SK-N-SH (cell line): ENCODE measurements around the gene VAPB. TPM values are rescaled to one million over a fixed set of nuclear protein-coding genes. Genes with fewer than 3 reads are reported as not detected.

Source experiments
- CTCF ChIA-PET: fragments of 300-600, 350-600 bp; formaldehyde crosslinking; extraction: SDS; loops from one replicate; lab custom pipeline; 2021; lab: Yijun Ruan, JAX
- POLR2A ChIA-PET: fragments of 350-600 bp; sonication (Branson Sonifier 250); formaldehyde crosslinking; extraction: SDS; loops from one replicate; lab custom pipeline; 2020; ENCODE audit warnings: antibody characterized with exemption, inconsistent platforms; lab: Yijun Ruan, JAX
- DNase-seq: peaks from one replicate; pipeline ENCODE4 v3.0.0; 2012
- H2AFZ ChIP-seq: fragments of 200-600 bp; sonication (generic); 2 replicates; pipeline ENCODE4 v1.8.1; 2016; ENCODE audit warnings: antibody characterized with exemption, mild to moderate bottlenecking, low read depth
- H3F3A ChIP-seq: fragments of 200-600 bp; sonication (generic); replicated peaks from 2 replicates; pipeline ENCODE3; 2016; ENCODE audit warnings: antibody characterized with exemption, mild to moderate bottlenecking; ENCODE audit not compliant: insufficient read depth
- H3K27ac ChIP-seq, 2 experiments: fragments of 200-500 bp in 1 of 2; fragments of 200-600 bp in 1 of 2; sonication (Bioruptor generic) in 1 of 2; sonication (generic), shearing (Covaris generic) in 1 of 2; 2 replicates each; pipeline versions ENCODE4 v1.5.1 to v1.6.1; 2014 to 2016; ENCODE audit warnings: low read depth in 2 of 2, inconsistent platforms in 1 of 2, low read length in 1 of 2, mild to moderate bottlenecking in 1 of 2, mixed read lengths in 1 of 2
- H3K27me3 ChIP-seq: fragments of 200-600 bp; sonication (generic), shearing (Covaris generic); 2 replicates; pipeline ENCODE4 v1.6.1; 2016; ENCODE audit warnings: mixed run types; ENCODE audit not compliant: insufficient read depth
- H3K36me3 ChIP-seq, 2 experiments: fragments of 200-500 bp in 1 of 2; fragments of 200-600 bp in 1 of 2; sonication (Bioruptor generic) in 1 of 2; sonication (generic) in 1 of 2; replicated peaks in 1 of 2; 2 replicates each; pipeline versions ENCODE3 to v1.5.1; 2014 to 2016; ENCODE audit warnings: low read length in 1 of 2, mild to moderate bottlenecking in 1 of 2; ENCODE audit not compliant: insufficient read depth in 2 of 2, control insufficient read depth in 1 of 2
- H3K4me1 ChIP-seq, 2 experiments: fragments of 200-500 bp in 1 of 2; fragments of 200-600 bp in 1 of 2; sonication (Bioruptor generic) in 1 of 2; sonication (generic), shearing (Covaris generic) in 1 of 2; 2 replicates each; pipeline versions ENCODE4 v1.5.1 to v1.6.1; 2014 to 2016; ENCODE audit warnings: low read depth in 1 of 2, low read length in 1 of 2, mixed run types in 1 of 2; ENCODE audit not compliant: insufficient read depth in 2 of 2, control insufficient read depth in 1 of 2
- H3K4me2 ChIP-seq: fragments of 200-600 bp; sonication (generic), shearing (Covaris generic); 2 replicates; pipeline ENCODE4 v1.6.1; 2017; ENCODE audit warnings: mixed run types
- H3K4me3 ChIP-seq, 2 experiments: fragments of 200-500 bp in 1 of 2; fragments of 200-600 bp in 1 of 2; sonication (Bioruptor generic) in 1 of 2; sonication (generic), shearing (Covaris generic) in 1 of 2; 2 replicates each; pipeline versions ENCODE4 v1.5.1 to v1.8.1; 2014 to 2016; ENCODE audit warnings: low read depth in 2 of 2, inconsistent platforms in 1 of 2, low read length in 1 of 2, mild to moderate bottlenecking in 1 of 2, mixed read lengths in 1 of 2, moderate library complexity in 1 of 2
- H3K79me2 ChIP-seq: fragments of 200-600 bp; sonication (generic); 2 replicates; pipeline ENCODE4 v1.8.1; 2017; ENCODE audit warnings: mild to moderate bottlenecking; ENCODE audit not compliant: insufficient read depth
- H3K9ac ChIP-seq: fragments of 200-600 bp; sonication (generic); 2 replicates; pipeline ENCODE4 v1.6.1; 2017; ENCODE audit warnings: mixed run types
- H3K9me2 ChIP-seq: fragments of 200-600 bp; sonication (generic); 2 replicates; pipeline ENCODE4 v1.6.1; 2017; ENCODE audit warnings: mixed run types
- H3K9me3 ChIP-seq: fragments of 200-600 bp; sonication (generic); 2 replicates; pipeline ENCODE4 v1.6.1; 2017; ENCODE audit warnings: mixed run types, mild to moderate bottlenecking, moderate library complexity
- H4K20me1 ChIP-seq: fragments of 200-600 bp; sonication (generic); 2 replicates; pipeline ENCODE4 v1.6.1; 2017; ENCODE audit warnings: mild to moderate bottlenecking, mixed run types; ENCODE audit not compliant: insufficient read depth
- EP300 ChIP-seq, 2 experiments: IDR thresholded peaks; 2 replicates each; pipeline versions ENCODE4 v1.4.0 to v1.6.1; 2012; ENCODE audit warnings: borderline replicate concordance in 1 of 2, low read depth in 1 of 2, low read length in 1 of 2
- EZH2phosphoT487 ChIP-seq: fragments of 200-600 bp; sonication (generic); IDR thresholded peaks from 2 replicates; pipeline ENCODE4 v1.6.1; 2017; ENCODE audit warnings: low read depth, mixed run types, mild to moderate bottlenecking, antibody characterized with exemption, moderate library complexity, borderline replicate concordance
- FOSL2 ChIP-seq: IDR thresholded peaks from 2 replicates; pipeline ENCODE4 v1.4.0; 2012; ENCODE audit warnings: low read depth, mild to moderate bottlenecking, moderate library complexity, borderline replicate concordance
- FOXM1 ChIP-seq: IDR thresholded peaks from 2 replicates; pipeline ENCODE4 v1.4.0; 2012; ENCODE audit warnings: low read depth, mild to moderate bottlenecking
- GABPA ChIP-seq: IDR thresholded peaks from 2 replicates; pipeline ENCODE4 v1.4.0; 2012; ENCODE audit warnings: low read depth, mild to moderate bottlenecking
- MXI1 ChIP-seq: IDR thresholded peaks from 2 replicates; pipeline ENCODE4 v1.6.1; 2012; ENCODE audit warnings: mild to moderate bottlenecking, low read depth, low read length, improper control_type of control experiment
- NRF1 ChIP-seq: IDR thresholded peaks from 2 replicates; pipeline ENCODE4 v1.6.1; 2012; ENCODE audit warnings: low read depth, mild to moderate bottlenecking, low read length
- SIN3A ChIP-seq: IDR thresholded peaks from 2 replicates; pipeline ENCODE4 v1.6.1; 2012; ENCODE audit warnings: low read depth, mild to moderate bottlenecking, low read length, moderate library complexity, borderline replicate concordance
- TCF12 ChIP-seq: IDR thresholded peaks from 2 replicates; pipeline ENCODE4 v1.4.0; 2012
- TEAD4 ChIP-seq: IDR thresholded peaks from 2 replicates; pipeline ENCODE4 v1.4.0; 2012; ENCODE audit warnings: mild to moderate bottlenecking, borderline replicate concordance; ENCODE audit not compliant: insufficient read depth
- YY1 ChIP-seq: IDR thresholded peaks from 2 replicates; pipeline ENCODE4 v1.4.0; 2012; ENCODE audit warnings: low read depth, mild to moderate bottlenecking
- WGBS: methylation state at CpG from one replicate; pipeline ENCODE4 v1.1.6; 2017; ENCODE audit warnings: low lambda C conversion rate; 5-methylcytosine and 5-hydroxymethylcytosine counted together
- polyA plus RNA-seq, 3 experiments: library from polyadenylated mRNA; depleted of rRNA; stranded (reverse); fragments of >200 nt; gene quantifications; 2 replicates each; pipeline ENCODE4 v1.2.3, GENCODE V29; 2012
- TF ChIP-seq, protein P1 (sequence below): fragments of 150-350 bp; IDR thresholded peaks from 2 replicates; pipeline ENCODE4 v1.6.1; 2016; ENCODE audit warnings: mild to moderate bottlenecking, low read depth, low read length
- TF ChIP-seq, protein P2 (sequence below): fragments of 150-350 bp; IDR thresholded peaks from 2 replicates; pipeline ENCODE4 v1.6.1; 2017; ENCODE audit warnings: antibody characterized with exemption, low read length, low read depth, borderline replicate concordance
- TF ChIP-seq, protein P3 (sequence below): IDR thresholded peaks from 2 replicates; pipeline ENCODE4 v1.4.0; 2012; ENCODE audit warnings: low read depth
- TF ChIP-seq, protein P4 (sequence below): IDR thresholded peaks from 2 replicates; pipeline ENCODE4 v1.4.0; 2012; ENCODE audit warnings: low read depth, borderline replicate concordance
- TF ChIP-seq, protein P5 (sequence below): fragments of 200-600 bp; sonication (generic); IDR thresholded peaks from 2 replicates; pipeline ENCODE4 v1.6.1; 2017; ENCODE audit warnings: antibody characterized with exemption, mild to moderate bottlenecking, moderate library complexity

Gene VAPB
- polyA plus RNA-seq, 1 of the 3 experiments (the other 2 are of a cell fraction), result 16.9 TPM

DNA sequence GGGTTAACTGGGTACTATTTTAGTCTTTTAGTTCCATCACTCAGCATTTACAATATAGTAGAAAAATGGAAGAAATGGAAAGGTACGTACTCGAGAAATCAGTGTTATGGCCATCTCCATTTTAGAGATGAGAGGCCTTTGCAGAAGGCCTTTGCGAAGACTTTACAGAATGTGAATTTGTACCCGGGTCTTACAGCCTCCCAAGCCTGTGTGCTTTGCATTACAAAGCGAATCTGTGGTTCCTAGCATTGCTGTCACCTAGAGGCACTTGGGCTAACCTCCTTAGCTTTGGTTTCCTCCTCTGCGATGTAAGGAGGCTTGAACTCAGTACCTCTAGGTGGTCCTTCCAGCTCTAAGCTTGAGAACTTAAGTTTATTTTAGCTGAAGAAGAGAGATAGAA lies 10.9 kb downstream of the VAPB start:
- Histone ChIP-seq H4K20me1 (peaks cover 80% of the 10 kb centered on the region), H3K79me2 (peaks cover 99% of the 10 kb centered on the region), H3K9me2 (no peaks in the 10 kb centered on the region), H2AFZ (no peak overlapping the region), H3F3A (no peaks in the 10 kb centered on the region), H3K9ac (no peak overlapping the region), H3K9me3 (no peaks in the 10 kb centered on the region), H3K36me3 (peaks cover 0 to 15% of the 10 kb centered on the region in 2 experiments), H3K27ac (no peak overlapping the region), H3K4me2 (no peak overlapping the region), H3K27me3 (no peaks in the 10 kb centered on the region), H3K4me3 (no peak overlapping the region), H3K4me1 (no peaks in the 10 kb centered on the region; a peak in 1 of 4 replicates)
- TF ChIP-seq, protein P1, sequence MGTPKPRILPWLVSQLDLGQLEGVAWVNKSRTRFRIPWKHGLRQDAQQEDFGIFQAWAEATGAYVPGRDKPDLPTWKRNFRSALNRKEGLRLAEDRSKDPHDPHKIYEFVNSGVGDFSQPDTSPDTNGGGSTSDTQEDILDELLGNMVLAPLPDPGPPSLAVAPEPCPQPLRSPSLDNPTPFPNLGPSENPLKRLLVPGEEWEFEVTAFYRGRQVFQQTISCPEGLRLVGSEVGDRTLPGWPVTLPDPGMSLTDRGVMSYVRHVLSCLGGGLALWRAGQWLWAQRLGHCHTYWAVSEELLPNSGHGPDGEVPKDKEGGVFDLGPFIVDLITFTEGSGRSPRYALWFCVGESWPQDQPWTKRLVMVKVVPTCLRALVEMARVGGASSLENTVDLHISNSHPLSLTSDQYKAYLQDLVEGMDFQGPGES, result no peak
- TF ChIP-seq SIN3A (no peak), YY1 (no peak), EZH2phosphoT487 (no peak), FOSL2 (no peak), MXI1 (no peak), TCF12 (no peak), GABPA (no peak), NRF1 (no peak), EP300 (IDR thresholded peaks at IDR 0.05; ENCODE audit: borderline replicate concordance in 1 of 2, low read depth in 1 of 2, low read length in 1 of 2) (no peak), TEAD4 (no peak), FOXM1 (no peak)
- TF ChIP-seq, protein P2, sequence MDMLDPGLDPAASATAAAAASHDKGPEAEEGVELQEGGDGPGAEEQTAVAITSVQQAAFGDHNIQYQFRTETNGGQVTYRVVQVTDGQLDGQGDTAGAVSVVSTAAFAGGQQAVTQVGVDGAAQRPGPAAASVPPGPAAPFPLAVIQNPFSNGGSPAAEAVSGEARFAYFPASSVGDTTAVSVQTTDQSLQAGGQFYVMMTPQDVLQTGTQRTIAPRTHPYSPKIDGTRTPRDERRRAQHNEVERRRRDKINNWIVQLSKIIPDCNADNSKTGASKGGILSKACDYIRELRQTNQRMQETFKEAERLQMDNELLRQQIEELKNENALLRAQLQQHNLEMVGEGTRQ, result no peak
- TF ChIP-seq, protein P3, sequence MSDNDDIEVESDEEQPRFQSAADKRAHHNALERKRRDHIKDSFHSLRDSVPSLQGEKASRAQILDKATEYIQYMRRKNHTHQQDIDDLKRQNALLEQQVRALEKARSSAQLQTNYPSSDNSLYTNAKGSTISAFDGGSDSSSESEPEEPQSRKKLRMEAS, result no peak
- TF ChIP-seq, protein P4, sequence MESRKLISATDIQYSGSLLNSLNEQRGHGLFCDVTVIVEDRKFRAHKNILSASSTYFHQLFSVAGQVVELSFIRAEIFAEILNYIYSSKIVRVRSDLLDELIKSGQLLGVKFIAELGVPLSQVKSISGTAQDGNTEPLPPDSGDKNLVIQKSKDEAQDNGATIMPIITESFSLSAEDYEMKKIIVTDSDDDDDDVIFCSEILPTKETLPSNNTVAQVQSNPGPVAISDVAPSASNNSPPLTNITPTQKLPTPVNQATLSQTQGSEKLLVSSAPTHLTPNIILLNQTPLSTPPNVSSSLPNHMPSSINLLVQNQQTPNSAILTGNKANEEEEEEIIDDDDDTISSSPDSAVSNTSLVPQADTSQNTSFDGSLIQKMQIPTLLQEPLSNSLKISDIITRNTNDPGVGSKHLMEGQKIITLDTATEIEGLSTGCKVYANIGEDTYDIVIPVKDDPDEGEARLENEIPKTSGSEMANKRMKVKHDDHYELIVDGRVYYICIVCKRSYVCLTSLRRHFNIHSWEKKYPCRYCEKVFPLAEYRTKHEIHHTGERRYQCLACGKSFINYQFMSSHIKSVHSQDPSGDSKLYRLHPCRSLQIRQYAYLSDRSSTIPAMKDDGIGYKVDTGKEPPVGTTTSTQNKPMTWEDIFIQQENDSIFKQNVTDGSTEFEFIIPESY, result no peak
- TF ChIP-seq, protein P5, sequence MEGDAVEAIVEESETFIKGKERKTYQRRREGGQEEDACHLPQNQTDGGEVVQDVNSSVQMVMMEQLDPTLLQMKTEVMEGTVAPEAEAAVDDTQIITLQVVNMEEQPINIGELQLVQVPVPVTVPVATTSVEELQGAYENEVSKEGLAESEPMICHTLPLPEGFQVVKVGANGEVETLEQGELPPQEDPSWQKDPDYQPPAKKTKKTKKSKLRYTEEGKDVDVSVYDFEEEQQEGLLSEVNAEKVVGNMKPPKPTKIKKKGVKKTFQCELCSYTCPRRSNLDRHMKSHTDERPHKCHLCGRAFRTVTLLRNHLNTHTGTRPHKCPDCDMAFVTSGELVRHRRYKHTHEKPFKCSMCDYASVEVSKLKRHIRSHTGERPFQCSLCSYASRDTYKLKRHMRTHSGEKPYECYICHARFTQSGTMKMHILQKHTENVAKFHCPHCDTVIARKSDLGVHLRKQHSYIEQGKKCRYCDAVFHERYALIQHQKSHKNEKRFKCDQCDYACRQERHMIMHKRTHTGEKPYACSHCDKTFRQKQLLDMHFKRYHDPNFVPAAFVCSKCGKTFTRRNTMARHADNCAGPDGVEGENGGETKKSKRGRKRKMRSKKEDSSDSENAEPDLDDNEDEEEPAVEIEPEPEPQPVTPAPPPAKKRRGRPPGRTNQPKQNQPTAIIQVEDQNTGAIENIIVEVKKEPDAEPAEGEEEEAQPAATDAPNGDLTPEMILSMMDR, result no peak
- ChIA-PET CTCF (interaction anchor here (0.6 kb wide), 1 partner anchor 21 kb away, joined by 3 read pairs; no protein-coding TSS in a partner anchor), POLR2A (no interaction called here)
- DNase-seq, result no peak
- WGBS, result 94% methylated on average over 6 of the region's 6 CpGs
